Keratinocyte (primary cell): ENCODE data around the gene NBEA.

Source experiments
- CTCF ChIP-seq, 3 experiments: IDR thresholded peaks in 1 of 3; conservative IDR thresholded peaks in 1 of 3; optimal IDR thresholded peaks in 1 of 3; 2 replicates in 2 of 3; 3 replicates in 1 of 3; pipeline versions ENCODE3 to v1.5.1; 2011; ENCODE audit warnings: low read length in 3 of 3, mild to moderate bottlenecking in 3 of 3, moderate library complexity in 2 of 3, control low read depth in 1 of 3, inconsistent platforms in 1 of 3; ENCODE audit not compliant: insufficient read depth in 2 of 3; ENCODE audit errors: extremely low read depth in 1 of 3
- EZH2 ChIP-seq: IDR thresholded peaks from one replicate; pipeline ENCODE4 v1.6.1; 2012; ENCODE audit warnings: inconsistent platforms, mild to moderate bottlenecking, low read length, moderate library complexity

GRCh38 chr13:35393886-35394285 lies 451.8 kb downstream of the NBEA start:
- TF ChIP-seq CTCF (optimal IDR thresholded peaks at IDR 0.05 in 1 of 3, IDR thresholded peaks at IDR 0.05 in 1 of 3, conservative IDR thresholded peaks at IDR 0.05 in 1 of 3; ENCODE audit: extremely low read depth in 1 of 3, insufficient read depth in 2 of 3, low read length in 3 of 3) (no peak), EZH2 (no peak)
